ENCODE measurements around the gene CHRNA5.
"Not testable (repeated sequence)": the region's sequence is repeated elsewhere in the genome, so short reads cannot be mapped to it uniquely, and the experiment has no call there.

CHRNA5 gene

GRCh38 chr15:78565097-78565950, at the start of gene CHRNA5:
TSS of gene CHRNA5 (plus strand) at chr15:78565520. CDS start at chr15:78565720, 200 bp downstream.
- DNase-seq, result peak; percentile 8

DNA sequence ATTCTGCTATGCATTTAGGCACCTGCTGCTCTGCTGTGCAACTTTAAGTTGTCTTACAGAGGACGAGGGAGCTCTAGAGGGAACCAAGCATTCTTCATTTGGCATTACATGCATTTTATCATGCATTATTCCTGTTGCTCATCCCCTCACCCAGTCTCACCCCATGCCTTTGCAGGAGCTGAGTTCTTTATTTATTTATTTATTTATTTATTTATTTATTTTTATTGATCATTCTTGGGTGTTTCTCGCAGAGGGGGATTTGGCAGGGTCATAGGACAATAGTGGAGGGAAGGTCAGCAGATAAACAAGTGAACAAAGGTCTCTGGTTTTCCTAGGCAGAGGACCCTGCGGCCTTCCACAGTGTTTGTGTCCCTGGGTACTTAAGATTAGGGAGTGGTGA, 45.3 kb upstream of the CHRNA5 start:
- not testable (repeated sequence) for DNase-seq

- DNase-seq, result no peak
Observed at GRCh38 chr15:78524230-78524629, 41.1 kb upstream of the CHRNA5 start.

- no peak for DNase-seq
Observed at GRCh38 chr15:78527325-78527724, 38.0 kb upstream of the CHRNA5 start.

- DNase-seq, result no peak
Observed at GRCh38 chr15:78533331-78533730, 32.0 kb upstream of the CHRNA5 start.

- no peak for DNase-seq
Observed at GRCh38 chr15:78536134-78536533, 29.2 kb upstream of the CHRNA5 start.

GRCh38 chr15:78537266-78537905, 27.9 kb upstream of the CHRNA5 start:
- no peak for DNase-seq

DNA sequence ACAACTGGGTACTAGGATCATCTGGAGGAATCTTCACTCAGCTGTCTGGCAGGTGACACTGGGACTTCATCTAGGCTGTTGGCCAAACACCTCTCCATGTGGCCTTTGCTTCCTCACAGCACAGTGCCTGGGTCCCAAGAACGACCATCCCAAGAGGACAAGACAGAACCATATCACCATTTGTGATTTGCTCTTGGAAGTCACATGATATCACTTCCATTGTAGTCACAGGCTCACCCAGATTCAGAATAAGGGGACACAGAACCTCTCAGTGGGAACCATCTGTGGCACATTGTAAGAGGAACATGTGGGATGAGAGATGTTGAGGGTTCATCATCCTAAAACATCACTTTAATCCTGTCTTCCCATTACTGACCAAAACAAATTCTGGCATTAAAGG, 27.0 kb upstream of the CHRNA5 start:
- DNase-seq, result no peak

DNA sequence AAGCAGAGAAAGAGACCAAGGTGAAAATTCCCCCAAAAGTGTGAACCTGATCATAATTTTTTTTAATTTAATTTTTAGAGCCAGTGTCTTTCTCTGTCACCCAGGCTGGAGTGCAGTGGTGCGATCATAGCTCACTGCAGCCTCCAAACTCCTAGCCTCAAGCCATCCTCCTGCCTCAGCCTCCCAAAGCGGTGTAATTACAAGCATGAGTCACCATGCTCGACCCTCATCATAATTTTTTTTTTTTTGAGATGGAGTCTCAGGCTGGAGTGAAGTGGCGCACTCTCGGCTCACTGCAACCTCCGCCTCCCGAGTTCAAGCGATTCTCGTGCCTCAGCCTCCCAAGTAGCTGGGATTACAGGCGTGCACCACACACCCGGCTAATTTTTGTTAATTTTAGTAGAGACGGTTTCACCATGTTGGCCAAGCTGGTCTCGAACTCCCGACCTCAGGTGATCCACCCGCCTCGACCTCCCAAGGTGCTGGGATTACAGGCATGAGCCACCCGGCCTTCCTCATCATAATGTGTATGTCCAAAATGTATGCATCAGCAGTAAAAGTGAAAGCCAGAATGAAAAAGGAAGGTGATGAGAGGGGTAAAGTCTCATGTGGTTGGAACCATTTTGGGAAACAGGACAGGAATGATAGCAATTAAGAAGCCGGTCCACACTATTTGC, 25.7 kb upstream of the CHRNA5 start:
- not testable (repeated sequence) for DNase-seq

GRCh38 chr15:78540141-78540870, 25.0 kb upstream of the CHRNA5 start, which contains the start of gene PSMA4:
TSS of gene PSMA4 (plus strand) at chr15:78540444. CDS start at chr15:78541928, 1,484 bp downstream.
- peak; percentile 79 for DNase-seq

DNA sequence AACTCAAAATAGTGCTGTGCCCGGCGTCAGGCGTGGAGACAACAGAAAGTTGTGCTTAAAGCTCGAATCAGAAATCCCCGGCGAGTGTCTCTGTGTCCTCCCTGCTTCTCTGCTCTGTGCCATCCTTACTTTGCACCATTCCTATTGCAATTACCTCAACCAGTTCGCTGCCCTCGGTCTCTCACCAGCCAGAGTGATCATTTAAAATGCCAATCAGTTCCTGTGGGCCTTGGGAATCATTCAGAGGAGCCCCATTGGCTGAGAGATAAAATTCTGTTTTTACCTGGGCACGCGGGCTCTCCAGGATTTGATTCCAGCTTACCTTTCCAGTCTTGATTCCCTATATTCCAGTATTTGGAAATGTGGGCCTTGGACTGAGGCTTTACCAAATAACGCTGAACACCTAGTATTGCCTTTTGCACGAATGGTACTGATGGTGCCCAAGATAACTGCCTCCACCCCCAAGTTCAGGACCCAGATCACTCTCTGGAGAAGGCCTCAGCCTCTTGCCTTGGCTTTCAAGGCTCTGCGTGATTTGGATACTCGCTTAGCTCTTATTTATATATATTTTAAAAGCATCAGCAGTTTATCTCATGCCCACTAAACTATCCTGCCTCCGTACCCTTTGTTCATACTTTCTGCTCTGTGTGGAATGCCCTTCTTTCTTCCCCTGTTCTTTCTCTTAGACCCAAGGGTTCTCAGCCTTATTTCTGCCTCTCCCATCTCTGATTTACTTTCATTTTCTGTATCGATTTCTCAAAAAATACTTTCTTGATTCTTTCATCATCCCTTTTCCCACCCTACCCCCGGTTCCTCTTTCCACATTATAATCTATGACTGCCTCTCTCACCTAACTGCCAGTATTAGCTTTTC, 24.2 kb upstream of the CHRNA5 start:
- DNase-seq, result no peak

GRCh38 chr15:78541744-78542034, 23.6 kb upstream of the CHRNA5 start:
- no peak for DNase-seq

DNA sequence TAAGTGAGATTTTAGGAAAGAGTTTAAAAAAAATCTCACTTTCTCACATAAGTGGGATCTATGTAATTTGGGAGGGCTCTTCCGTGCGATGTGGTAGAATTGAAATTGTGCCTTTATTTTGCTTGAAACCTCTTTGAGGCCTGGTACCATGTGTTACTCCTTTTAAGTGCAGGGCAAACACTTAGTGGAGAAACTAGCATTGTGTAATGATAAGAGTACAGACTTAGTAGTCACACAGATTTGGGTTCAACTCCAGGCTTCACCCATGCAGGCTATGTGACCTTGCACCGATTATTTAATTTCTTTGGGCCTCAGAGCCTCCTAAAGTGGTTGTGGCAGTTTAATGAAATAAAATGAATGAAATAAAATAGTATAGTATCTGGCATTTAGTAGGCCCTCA, 22.7 kb upstream of the CHRNA5 start:
- DNase-seq, result no peak

- no peak for DNase-seq
Observed at GRCh38 chr15:78550194-78550593, 15.1 kb upstream of the CHRNA5 start.

DNA sequence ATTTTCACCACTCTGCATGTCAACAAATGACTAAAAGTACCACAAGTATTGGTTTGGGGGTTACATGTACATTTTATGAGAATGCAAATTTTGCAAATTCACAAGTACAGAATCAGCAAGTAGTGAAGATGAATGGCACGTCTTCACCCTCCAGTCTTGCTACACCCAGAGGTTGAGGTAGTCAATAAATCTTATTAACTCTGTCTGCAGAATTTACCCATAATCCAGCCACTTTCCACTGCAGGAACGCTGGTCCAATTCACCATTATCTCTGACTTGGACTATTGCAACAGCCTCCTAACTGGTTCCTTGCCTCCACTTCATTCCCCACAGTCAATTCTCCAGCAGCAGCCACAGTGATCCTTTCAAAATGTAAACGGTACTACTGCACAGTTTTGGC, 14.5 kb upstream of the CHRNA5 start:
- DNase-seq, result no peak

DNA sequence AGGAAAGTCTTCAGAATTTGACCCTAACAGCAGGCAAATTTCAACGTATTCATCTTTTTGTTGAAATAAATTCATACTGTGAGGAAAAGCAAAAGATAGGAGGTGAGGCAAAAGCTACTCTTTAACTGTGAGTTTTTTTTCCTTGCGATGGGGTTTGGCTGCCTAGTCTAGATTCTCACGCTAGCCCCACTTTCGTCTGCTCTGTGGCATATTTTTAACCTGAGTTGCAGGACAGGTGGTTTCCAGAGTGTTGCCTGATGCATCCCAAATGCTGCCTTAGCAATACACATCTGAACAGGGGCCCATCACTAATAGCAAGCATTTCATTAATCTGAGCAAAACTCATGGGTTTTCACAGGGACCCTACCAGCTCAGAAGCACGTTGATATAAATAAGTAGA, 13.4 kb upstream of the CHRNA5 start:
- DNase-seq, result no peak

DNA sequence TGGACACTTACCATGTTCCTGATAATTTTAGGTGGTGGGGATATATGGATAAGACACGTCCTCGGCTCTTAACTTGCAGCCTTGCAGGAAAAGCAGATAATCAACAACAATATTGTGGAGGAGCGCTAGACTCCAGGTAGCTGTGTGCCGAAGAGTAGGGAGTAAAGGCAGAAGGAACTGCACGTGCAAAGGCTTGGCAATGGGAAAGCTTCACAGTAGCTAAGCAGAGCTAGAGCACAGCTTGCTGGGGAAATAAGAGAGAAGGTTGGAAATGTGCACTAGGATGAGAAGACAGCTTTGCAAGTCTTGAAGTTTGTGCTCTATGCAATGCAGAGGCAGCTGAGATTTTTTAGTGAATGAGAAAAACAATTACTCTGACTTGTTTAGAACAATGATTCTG, 12.7 kb upstream of the CHRNA5 start:
- no peak for DNase-seq

GRCh38 chr15:78560201-78560600, 5.1 kb upstream of the CHRNA5 start:
- DNase-seq, result not testable (repeated sequence)

DNA sequence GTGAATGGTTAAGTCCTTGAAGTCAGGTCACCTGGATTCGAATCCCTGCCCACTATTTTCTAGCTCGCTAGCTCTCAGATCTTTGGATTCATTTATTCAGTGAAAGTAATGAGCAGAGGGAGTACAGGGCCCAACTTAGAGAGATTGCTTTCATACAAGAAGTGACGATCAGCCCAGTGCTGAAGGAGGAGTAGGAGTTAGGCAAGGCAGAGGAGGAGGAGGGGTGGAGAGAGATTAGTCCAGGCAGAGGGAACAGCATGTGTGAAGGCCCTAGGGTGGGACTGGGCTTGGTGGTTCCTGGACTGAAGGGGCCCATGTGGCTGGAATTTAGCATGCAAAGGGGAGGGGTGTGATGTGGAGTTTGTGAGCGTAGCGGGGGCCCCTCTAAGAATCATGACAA, 3.8 kb upstream of the CHRNA5 start:
- no peak for DNase-seq

GRCh38 chr15:78563092-78563491, 2.2 kb upstream of the CHRNA5 start:
- no peak for DNase-seq

DNA sequence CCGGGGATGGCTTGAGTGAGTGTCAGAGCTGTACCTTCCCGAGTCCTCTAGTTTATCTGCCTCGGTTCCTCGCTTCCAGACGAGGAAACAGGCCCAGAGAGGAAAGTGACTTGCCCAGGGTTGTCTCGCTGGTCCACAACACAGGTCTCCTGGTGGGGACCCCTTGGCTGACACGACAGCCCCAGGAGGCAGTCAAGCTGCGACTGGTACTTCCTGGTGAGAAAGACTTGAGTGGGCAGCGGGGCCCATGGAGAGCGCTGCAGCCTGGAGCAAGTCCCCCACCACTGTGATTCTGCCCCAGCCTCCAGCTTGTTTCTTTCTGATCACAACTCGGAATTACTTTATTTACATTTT, 600 bp upstream of the CHRNA5 start:
- no peak for DNase-seq
